ENCODE measurements around the gene APOL4.

GRCh38 chr22:36215981-36216380 is 14.4 kb upstream of the APOL4 start:
- TF ChIP-seq CTCF (IDR thresholded peaks at IDR 0.05), result no peak
- no peak for TF ChIP-seq POLR2A (IDR thresholded peaks at IDR 0.05)
